Activated naive CD8-positive, alpha-beta T cell treated with anti-CD3 and anti-CD28 coated beads, Interleukin-2, amount 50 U/mL, for 16 hours (primary cell): ENCODE results near the gene ITPRIP.

Experiments used
- DNase-seq: peaks from one replicate; pipeline ENCODE4 v3.0.0-alpha.2; 2020; ENCODE audit warnings: low read depth, low spot score

ITPRIP gene

DNA sequence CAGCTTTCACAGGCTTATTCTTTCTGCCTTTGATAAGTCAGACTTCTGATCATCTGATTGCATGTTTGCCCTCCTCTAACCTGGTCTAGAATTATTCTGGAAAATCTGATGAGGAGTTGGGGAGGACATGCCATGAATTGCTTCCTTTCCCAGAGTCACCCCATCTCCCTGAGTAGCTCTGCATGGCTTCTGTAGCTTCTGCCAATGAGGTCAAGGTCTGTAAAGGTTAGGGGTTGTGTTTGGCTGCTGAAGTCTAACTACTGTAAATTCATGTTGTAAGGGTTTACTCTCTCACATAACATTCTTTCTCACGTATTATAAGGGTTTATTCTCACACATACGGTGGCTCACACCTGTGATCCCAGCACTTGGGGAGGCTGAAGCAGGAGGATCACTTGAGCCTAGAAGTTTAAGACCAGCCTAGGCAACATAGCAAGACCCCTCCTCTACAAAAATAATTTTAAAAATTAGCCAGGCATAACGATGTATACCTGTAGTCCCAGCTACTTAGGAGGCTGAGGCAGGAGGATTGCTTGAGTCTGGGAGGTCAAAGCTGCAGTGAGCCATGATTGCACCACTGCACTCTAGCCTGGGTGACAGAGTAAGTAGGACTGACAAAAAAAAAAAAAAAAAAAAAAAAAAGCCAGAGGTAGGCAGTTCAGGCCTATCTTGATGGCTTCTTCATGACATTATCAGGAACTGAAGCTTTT, 58.6 kb downstream of the ITPRIP start:
- no peak for DNase-seq

DNA sequence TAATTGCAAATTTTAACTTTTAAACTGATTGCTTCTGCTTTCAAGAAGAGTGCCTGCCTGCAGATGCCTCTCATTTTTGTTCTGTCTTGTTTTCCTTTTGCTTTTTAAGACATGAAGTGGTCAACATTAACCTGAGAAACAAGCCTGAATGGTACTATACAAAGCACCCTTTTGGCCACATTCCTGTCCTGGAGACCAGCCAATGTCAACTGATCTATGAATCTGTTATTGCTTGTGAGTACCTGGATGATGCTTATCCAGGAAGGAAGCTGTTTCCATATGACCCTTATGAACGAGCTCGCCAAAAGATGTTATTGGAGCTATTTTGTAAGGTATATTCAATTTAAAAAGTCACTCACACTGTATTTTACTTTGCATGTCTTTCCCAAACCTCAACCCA, 60.5 kb downstream of the ITPRIP start:
- DNase-seq = no peak

DNA sequence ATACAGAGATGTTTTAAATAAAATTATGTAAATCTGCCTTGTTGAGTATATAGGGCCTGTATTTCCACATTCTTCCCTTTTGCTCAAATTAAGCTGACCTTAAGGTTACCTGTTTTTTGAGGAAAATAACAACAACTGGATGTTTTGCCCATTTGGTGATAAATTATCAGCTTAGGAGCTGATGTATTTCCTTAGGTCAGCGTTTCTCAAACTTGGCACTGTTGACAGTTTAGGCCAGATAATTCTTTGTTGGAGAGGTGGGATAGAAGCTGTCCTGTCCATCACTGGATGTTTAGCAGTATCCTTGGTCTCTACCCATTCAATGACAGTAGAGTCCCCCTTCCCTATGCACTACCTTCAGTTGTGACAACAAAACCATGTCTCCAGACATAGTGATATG, 62.1 kb downstream of the ITPRIP start:
- DNase-seq = no peak

GRCh38 chr10:104274762-104275721, 63.2 kb downstream of the ITPRIP start:
- no peak for DNase-seq

DNA sequence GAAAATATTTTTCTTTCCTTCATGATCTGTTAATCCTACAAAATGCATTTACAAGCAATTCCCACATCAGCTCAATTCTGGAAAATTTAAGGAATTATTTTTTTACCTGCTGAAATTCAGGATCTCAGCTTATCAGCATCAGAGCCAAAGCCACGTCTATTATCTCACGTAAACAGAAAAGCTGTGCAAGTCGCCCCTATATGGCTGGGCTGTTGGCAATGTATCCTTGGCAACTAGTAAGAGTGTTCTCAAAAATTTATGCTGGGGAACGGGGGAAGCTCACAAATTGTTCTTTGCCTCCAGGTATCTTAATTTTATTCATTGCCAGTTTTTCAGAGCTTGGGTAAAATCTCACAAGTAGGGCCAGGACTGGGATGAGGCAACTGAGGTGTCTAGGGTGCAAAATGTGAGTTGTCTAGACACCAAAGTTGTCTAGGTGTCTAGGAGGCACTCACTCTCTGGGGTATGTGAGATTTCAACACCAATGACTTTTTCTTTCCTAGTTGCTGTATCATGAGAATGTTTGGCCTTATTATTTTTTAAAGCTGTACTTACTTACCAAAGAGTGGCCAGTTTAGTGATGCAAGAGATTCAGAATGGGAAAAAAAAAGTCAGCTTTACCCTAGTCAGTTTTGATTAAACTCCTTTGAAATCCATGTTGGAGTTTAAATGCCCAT, 64.2 kb downstream of the ITPRIP start:
- DNase-seq = no peak

- DNase-seq = no peak
Observed at GRCh38 chr10:104273286-104273685, 65.0 kb downstream of the ITPRIP start.

GRCh38 chr10:104268713-104269645, 69.3 kb downstream of the ITPRIP start, which contains the start of gene GSTO2:
Gene GSTO2, plus strand, starts transcription at chr10:104269184. Its CDS starts 5,732 bp downstream, at chr10:104274916.
- peak; percentile 96 for DNase-seq

DNA sequence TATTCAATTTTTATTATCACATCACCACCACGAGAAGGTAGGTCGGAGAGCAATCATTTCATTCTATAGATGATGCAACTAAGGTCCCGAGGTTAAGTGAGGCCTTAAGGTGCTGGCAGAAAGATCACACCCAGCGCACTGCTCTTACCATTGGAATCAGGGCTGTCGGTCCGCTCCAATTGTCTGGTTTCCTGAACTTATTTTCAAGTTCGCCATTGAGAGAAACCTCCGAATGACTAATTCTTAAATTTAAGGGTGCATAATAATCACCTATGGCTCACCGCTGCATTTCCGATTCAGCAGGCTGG, 69.9 kb downstream of the ITPRIP start:
- DNase-seq = no peak

DNA sequence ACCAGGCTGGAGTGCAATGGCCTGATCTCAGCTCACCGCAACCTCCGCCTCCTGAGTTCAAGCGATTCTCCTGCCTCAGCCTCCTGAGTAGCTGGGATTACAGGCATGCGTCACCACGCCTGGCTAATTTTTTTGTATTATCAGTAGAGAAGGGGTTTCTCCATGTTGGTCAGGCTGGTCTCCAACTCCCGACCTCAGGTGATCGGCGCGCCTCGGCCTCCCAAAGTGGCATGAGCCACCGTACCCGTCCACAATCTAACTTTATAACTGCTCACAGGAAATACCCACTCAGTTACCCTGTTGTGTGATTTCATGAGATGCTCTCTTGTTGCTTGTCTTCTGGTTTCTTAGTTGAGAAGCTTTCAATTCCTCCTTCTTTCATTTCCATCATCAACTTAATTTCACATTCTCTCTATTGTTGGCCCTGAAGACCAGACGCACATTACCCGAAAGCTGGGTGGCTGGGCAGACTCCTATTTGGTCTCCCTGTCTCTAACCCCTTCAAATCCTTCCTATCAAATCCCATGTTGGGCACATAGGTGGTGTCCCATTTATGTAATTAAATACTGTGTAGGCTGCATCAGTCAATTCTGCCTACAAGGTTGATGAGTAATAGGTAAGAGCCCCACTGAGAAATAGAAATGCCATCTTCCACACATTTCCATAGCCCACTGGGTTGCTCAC, 70.4 kb downstream of the ITPRIP start:
- no peak for DNase-seq

DNA sequence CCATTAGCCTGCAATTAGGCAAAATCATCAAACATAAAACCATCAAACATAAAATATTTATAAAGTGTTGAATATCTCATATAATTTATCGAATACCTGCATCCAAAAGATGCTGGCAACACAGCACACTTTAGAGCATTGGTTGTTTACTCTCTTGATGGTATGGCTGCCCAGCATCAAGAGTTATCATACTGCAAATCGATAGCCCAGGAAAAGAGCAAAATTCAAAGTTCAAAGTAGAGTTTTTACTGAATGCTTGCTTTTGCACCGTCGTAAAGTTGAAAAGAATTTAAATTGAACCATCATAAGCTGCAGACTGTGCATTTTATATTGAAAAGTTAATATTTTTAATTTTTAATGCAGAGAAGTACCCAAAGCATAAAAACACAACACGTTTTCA, 73.5 kb downstream of the ITPRIP start:
- no peak for DNase-seq

- DNase-seq = no peak
Observed at GRCh38 chr10:104262055-104262454, 76.2 kb downstream of the ITPRIP start.

DNA sequence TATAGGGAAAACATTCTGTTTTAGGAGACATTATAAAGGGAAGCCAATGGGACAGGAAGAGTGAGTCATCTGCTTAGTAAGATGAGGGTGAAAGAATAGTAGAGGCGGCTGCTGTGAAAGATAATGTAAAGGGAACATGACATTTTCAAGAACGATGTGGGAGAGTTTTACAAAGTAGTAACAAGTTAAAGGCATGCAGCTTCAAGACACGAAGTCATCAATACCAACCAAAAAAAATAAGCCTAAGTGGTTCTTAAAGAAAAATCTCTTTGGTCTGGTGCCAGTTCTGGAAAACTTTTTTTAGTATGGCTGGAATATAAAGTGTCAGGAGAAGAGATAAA, 77.5 kb downstream of the ITPRIP start:
- no peak for DNase-seq

GRCh38 chr10:104259999-104260774, 78.1 kb downstream of the ITPRIP start:
- no peak for DNase-seq
